HepG2 (cell line): ENCODE results near the gene ANKRD39. TPM values are rescaled to one million over a fixed set of nuclear protein-coding genes. Genes with fewer than 3 reads are reported as not detected.

Experiments
- ATAC-seq: fragments of 200-7000 bp; cut with Tn5 transposase; 3 replicates; pipeline ENCODE4 v1.9.1; 2020; ENCODE audit warnings: mild to moderate bottlenecking, moderate library complexity
- BruUV-seq: library from RNA; stranded (reverse); fragments of 400-500 nt; replicated peaks from 2 replicates; lab custom pipeline; 2021; lab: Mats Ljungman, UMichigan
- CTCF ChIA-PET: fragments of 300-600 bp; formaldehyde crosslinking; extraction: SDS; loops from one replicate; lab custom pipeline; 2021; ENCODE audit warnings: low total read pairs, inconsistent platforms, low intra/inter-chr PET ratio; lab: Yijun Ruan, JAX
- POLR2A ChIA-PET: fragments of 350-600 bp; sonication (Branson Sonifier 250); formaldehyde crosslinking; loops from one replicate; lab custom pipeline; 2020; ENCODE audit warnings: antibody characterized with exemption, inconsistent platforms; lab: Yijun Ruan, JAX
- DNase-seq: peaks from one replicate; pipeline ENCODE4 v3.0.0-alpha.2; 2015; ENCODE audit warnings: low spot score
- FAIRE-seq: peaks from 3 replicates; lab custom pipeline; 2011; peaks lifted over from hg19 to GRCh38; lab: Jason Lieb, UNC
- H2AFZ ChIP-seq: one replicate; pipeline ENCODE4 v1.6.1; 2011; ENCODE audit warnings: low read length, inconsistent platforms
- H3K27ac ChIP-seq: fragments of 300-600 bp; 3 replicates; pipeline ENCODE4 v1.8.0; 2011; ENCODE audit warnings: mixed run types, mild to moderate bottlenecking, mixed read lengths, low read length, inconsistent platforms; ENCODE audit not compliant: insufficient read depth; ENCODE audit errors: extremely low read length
- H3K27me3 ChIP-seq, 2 experiments: fragments of 200-600 bp in 1 of 2; 2 replicates in 1 of 2; 3 replicates in 1 of 2; pipeline versions ENCODE4 v1.6.0 to v1.8.0; 2011; ENCODE audit warnings: low read length in 2 of 2, mild to moderate bottlenecking in 2 of 2, moderate library complexity in 2 of 2, inconsistent platforms in 1 of 2; ENCODE audit not compliant: insufficient read depth in 2 of 2, control insufficient read depth in 1 of 2
- H3K36me3 ChIP-seq, 2 experiments: fragments of 200-600 bp in 1 of 2; replicated peaks in 1 of 2; 2 replicates in 1 of 2; 3 replicates in 1 of 2; pipeline versions ENCODE4 v1.5.1 to v1.8.0; 2011; ENCODE audit warnings: low read length in 2 of 2, inconsistent platforms in 1 of 2; ENCODE audit not compliant: insufficient read depth in 2 of 2, control insufficient read depth in 1 of 2
- H3K4me1 ChIP-seq: 2 replicates; pipeline ENCODE4 v1.5.1; 2012; ENCODE audit warnings: low read length, inconsistent platforms; ENCODE audit not compliant: insufficient read depth
- H3K4me2 ChIP-seq: 2 replicates; pipeline ENCODE4 v1.6.0; 2011; ENCODE audit warnings: low read depth, low read length, inconsistent platforms
- H3K4me3 ChIP-seq, 3 experiments: fragments of 200-600 bp in 1 of 3; sonication (generic), shearing (Covaris generic) in 1 of 3; replicated peaks in 1 of 3; 2 replicates each; pipeline ENCODE4 v1.5.1; 2011 to 2016; ENCODE audit warnings: low read length in 3 of 3, inconsistent platforms in 2 of 3, low read depth in 2 of 3, mild to moderate bottlenecking in 2 of 3, control low read depth in 1 of 3, mixed read lengths in 1 of 3; ENCODE audit not compliant: insufficient read depth in 1 of 3
- H3K79me2 ChIP-seq: one replicate; pipeline ENCODE4 v1.6.1; 2011; ENCODE audit warnings: low read length, inconsistent platforms; ENCODE audit not compliant: insufficient read depth
- H3K9ac ChIP-seq: 2 replicates; pipeline ENCODE4 v1.6.0; 2011; ENCODE audit warnings: mild to moderate bottlenecking, low read depth, low read length, inconsistent platforms; ENCODE audit not compliant: insufficient read depth
- H3K9me3 ChIP-seq: 2 replicates; pipeline ENCODE4 v1.5.1; 2012; ENCODE audit warnings: mild to moderate bottlenecking, low read length
- H4K20me1 ChIP-seq: 2 replicates; pipeline ENCODE4 v1.6.0; 2011; ENCODE audit warnings: inconsistent platforms, mild to moderate bottlenecking, low read length, moderate library complexity; ENCODE audit not compliant: insufficient read depth
- KMT2A ChIP-seq: sonication (generic); formaldehyde crosslinking; IDR thresholded peaks from 2 replicates; pipeline ENCODE4 v1.4.0; 2020; ENCODE audit warnings: missing genetic modification reagents
- MBNL3 ChIP-seq: fragments of 250-450 bp; sonication (Bioruptor Pico); conservative IDR thresholded peaks from 2 replicates; pipeline ENCODE4 v1.8.0; 2022; ENCODE audit warnings: mild to moderate bottlenecking, inconsistent platforms
- NAIF1 ChIP-seq: sonication (generic); formaldehyde crosslinking; IDR thresholded peaks from 2 replicates; pipeline ENCODE4 v1.5.0; 2020; ENCODE audit warnings: mild to moderate bottlenecking, missing genetic modification reagents, borderline replicate concordance
- RARG ChIP-seq: sonication (generic); formaldehyde crosslinking; IDR thresholded peaks from 2 replicates; pipeline ENCODE4 v1.4.0; 2020; ENCODE audit warnings: low read depth, mild to moderate bottlenecking, missing genetic modification reagents
- SMAD9 ChIP-seq: sonication (generic); formaldehyde crosslinking; IDR thresholded peaks from 2 replicates; pipeline ENCODE4 v1.5.1; 2020; ENCODE audit warnings: mild to moderate bottlenecking, missing genetic modification reagents
- STAG1 ChIP-seq: sonication (generic); formaldehyde crosslinking; IDR thresholded peaks from 2 replicates; pipeline ENCODE4 v1.4.0; 2020; ENCODE audit warnings: missing genetic modification reagents
- ZNF562 ChIP-seq: sonication (generic); formaldehyde crosslinking; IDR thresholded peaks from 2 replicates; pipeline ENCODE4 v1.8.0; 2022; ENCODE audit warnings: missing genetic modification reagents, borderline replicate concordance
- ZNF781 ChIP-seq: sonication (generic); formaldehyde crosslinking; IDR thresholded peaks from 2 replicates; pipeline ENCODE4 v1.5.1; 2020; ENCODE audit warnings: borderline replicate concordance, mild to moderate bottlenecking, missing genetic modification reagents; ENCODE audit errors: not compliant biosample characterization
- WGBS: methylation state at CpG from one replicate; pipeline ENCODE4 v1.1.6; 2017; ENCODE audit warnings: low lambda C conversion rate; 5-methylcytosine and 5-hydroxymethylcytosine counted together
- in situ Hi-C: cut with HindIII; loops from 2 replicates; pipeline ENCODE4 v1.10.0; 2017; ENCODE audit warnings: low pct_unique_long_range_greater_than_20kb; ENCODE audit not compliant: extremely low pct_ligation_motif_present
- intact Hi-C: fragments of 100-400 bp; cut with micrococcal nuclease; formaldehyde crosslinking; loops from one replicate; pipeline ENCODE4 v1.10.0; 2022; ENCODE audit not compliant: unreplicated experiment
- polyA plus RNA-seq, 8 experiments: library from polyadenylated mRNA; depleted of rRNA in 3 of 8; stranded (reverse) in 7 of 8; unstranded in 1 of 8; fragments of >200 nt; fragmentation: Illumina TruSeq in 4 of 8; extraction: Trizol in 4 of 8; gene quantifications; 2 replicates each; pipeline versions ENCODE4 v1.2.1 to v1.2.3, GENCODE V29; 2011 to 2016; ENCODE audit warnings: low read depth in 4 of 8, missing spikeins in 1 of 8, mixed read lengths in 1 of 8; ENCODE audit not compliant: insufficient read depth in 1 of 8
- total RNA-seq, 5 experiments: library from RNA; depleted of rRNA; stranded (reverse); fragments of >200 nt; fragmentation: Illumina TruSeq; extraction: Trizol; gene quantifications; 2 replicates each; pipeline ENCODE4 v1.2.3, GENCODE V29; 2016; ENCODE audit warnings: low read depth in 1 of 5
- TF ChIP-seq, protein P1 (sequence below): sonication (generic); formaldehyde crosslinking; IDR thresholded peaks from 2 replicates; pipeline ENCODE4 v1.5.1; 2020; ENCODE audit warnings: mild to moderate bottlenecking, missing genetic modification reagents, moderate library complexity
- TF ChIP-seq, protein P2 (sequence below): sonication (generic); formaldehyde crosslinking; IDR thresholded peaks from 2 replicates; pipeline ENCODE4 v1.4.0; 2020; ENCODE audit warnings: missing genetic modification reagents, mild to moderate bottlenecking, borderline replicate concordance
- TF ChIP-seq, protein P3 (sequence below): sonication (generic); formaldehyde crosslinking; IDR thresholded peaks from 2 replicates; pipeline ENCODE4 v1.4.0; 2020; ENCODE audit warnings: missing genetic modification reagents, borderline replicate concordance
- TF ChIP-seq, protein P4 (sequence below): sonication (generic); formaldehyde crosslinking; IDR thresholded peaks from 2 replicates; pipeline ENCODE4 v1.4.0; 2020; ENCODE audit warnings: mild to moderate bottlenecking, missing genetic modification reagents

ANKRD39 gene
- total and polyA plus RNA-seq, 2 of the 13 experiments (the other 11 are each of a cell fraction or from before 2014, with no cell fraction given), result 23.2 to 24.8 TPM

DNA sequence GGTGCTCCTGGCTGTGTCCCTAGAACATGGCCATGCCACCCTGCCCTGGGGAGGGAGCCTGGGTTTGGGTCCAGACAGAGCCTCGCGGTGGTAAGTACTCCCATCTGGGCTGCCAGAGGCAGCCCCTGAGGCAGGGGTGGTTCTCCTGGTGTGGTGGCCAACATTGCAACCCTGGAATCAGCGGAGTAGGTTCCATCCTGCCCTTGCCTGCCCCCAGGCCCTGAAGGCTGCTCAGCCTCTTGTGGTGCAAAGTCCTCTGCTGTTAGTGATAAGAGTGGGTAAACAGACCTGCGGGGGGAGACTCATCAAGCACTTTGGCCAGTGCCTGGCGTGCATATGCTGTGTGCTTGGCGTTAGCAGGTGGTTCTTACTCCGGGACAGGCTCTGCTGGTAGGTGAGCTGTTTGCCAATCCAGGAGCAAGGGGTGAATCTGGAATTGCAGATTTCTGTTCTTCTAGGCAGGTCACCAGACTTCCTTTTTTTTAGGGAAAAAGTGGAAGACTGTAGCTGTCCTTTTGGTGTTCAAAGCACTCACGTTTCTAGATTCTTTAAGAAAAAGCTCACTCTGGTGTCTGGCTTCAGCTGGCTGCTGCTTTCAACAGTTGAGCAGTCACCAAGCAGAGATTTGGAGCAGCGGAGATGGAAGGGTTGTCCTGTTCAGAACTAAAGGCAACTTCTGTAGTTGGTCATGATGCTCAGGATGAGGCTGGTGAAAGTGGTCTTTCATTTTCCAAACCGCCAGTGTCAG is 38.5 kb downstream of the ANKRD39 start:
- in situ Hi-C loops (no loop called here), intact Hi-C loops (loop anchor here (2.0 to 5.0 kb wide), 4 partner anchors 37 to 217 kb away; partner anchors contain the start of genes CNNM4 and KANSL3)
- WGBS, result 19% methylated on average over 8 of the region's 10 CpGs
- POLR2A ChIA-PET, result interaction anchor here (0.8 to 7.4 kb wide), 14 partner anchors 9 to 60 kb away, joined by 3 to 99 read pairs (median 6); partner anchors contain the start of genes ANKRD39, CNNM4 and SEMA4C
- H3K27ac ChIP-seq, result peak overlapping the region; percentile 83
- H3K9me3 ChIP-seq, result no peaks in the 10 kb centered on the region
- peaks cover 65% of the 10 kb centered on the region for H4K20me1 ChIP-seq
- peaks cover 82% of the 10 kb centered on the region for H3K79me2 ChIP-seq
- H2AFZ ChIP-seq, result no peak overlapping the region
- H3K4me1 ChIP-seq, result peaks cover 76% of the 10 kb centered on the region
- H3K36me3 ChIP-seq, result peaks cover 9 to 36% of the 10 kb centered on the region in 2 experiments
- BruUV-seq, result no TSS peak
- peak overlapping the region; percentile 67 to 91 (median 87) for H3K4me3 ChIP-seq
- CTCF ChIA-PET, result no interaction called here
- H3K4me2 ChIP-seq, result peak overlapping the region; percentile 100
- peak; percentile 99 for FAIRE-seq
- no peaks in the 10 kb centered on the region; a peak in 1 of 5 replicates for H3K27me3 ChIP-seq
- H3K9ac ChIP-seq, result peak overlapping the region; percentile 87
- ATAC-seq, result peak; percentile 78
- DNase-seq, result peak; percentile 98
- TF ChIP-seq ZNF562 (CRISPR knock-in tag), result no peak
- TF ChIP-seq NAIF1 (CRISPR knock-in tag), result peak; percentile 75; the same call in 1 of the 2 replicates
- TF ChIP-seq SMAD9 (CRISPR knock-in tag), result no peak
- TF ChIP-seq MBNL3 (CRISPR knock-in tag), result no peak
- TF ChIP-seq, protein P1, sequence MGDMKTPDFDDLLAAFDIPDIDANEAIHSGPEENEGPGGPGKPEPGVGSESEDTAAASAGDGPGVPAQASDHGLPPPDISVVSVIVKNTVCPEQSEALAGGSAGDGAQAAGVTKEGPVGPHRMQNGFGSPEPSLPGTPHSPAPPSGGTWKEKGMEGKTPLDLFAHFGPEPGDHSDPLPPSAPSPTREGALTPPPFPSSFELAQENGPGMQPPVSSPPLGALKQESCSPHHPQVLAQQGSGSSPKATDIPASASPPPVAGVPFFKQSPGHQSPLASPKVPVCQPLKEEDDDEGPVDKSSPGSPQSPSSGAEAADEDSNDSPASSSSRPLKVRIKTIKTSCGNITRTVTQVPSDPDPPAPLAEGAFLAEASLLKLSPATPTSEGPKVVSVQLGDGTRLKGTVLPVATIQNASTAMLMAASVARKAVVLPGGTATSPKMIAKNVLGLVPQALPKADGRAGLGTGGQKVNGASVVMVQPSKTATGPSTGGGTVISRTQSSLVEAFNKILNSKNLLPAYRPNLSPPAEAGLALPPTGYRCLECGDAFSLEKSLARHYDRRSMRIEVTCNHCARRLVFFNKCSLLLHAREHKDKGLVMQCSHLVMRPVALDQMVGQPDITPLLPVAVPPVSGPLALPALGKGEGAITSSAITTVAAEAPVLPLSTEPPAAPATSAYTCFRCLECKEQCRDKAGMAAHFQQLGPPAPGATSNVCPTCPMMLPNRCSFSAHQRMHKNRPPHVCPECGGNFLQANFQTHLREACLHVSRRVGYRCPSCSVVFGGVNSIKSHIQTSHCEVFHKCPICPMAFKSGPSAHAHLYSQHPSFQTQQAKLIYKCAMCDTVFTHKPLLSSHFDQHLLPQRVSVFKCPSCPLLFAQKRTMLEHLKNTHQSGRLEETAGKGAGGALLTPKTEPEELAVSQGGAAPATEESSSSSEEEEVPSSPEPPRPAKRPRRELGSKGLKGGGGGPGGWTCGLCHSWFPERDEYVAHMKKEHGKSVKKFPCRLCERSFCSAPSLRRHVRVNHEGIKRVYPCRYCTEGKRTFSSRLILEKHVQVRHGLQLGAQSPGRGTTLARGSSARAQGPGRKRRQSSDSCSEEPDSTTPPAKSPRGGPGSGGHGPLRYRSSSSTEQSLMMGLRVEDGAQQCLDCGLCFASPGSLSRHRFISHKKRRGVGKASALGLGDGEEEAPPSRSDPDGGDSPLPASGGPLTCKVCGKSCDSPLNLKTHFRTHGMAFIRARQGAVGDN (CRISPR knock-in tag), result peak; percentile 96
- TF ChIP-seq STAG1 (CRISPR knock-in tag), result peak; percentile 39
- TF ChIP-seq, protein P2, sequence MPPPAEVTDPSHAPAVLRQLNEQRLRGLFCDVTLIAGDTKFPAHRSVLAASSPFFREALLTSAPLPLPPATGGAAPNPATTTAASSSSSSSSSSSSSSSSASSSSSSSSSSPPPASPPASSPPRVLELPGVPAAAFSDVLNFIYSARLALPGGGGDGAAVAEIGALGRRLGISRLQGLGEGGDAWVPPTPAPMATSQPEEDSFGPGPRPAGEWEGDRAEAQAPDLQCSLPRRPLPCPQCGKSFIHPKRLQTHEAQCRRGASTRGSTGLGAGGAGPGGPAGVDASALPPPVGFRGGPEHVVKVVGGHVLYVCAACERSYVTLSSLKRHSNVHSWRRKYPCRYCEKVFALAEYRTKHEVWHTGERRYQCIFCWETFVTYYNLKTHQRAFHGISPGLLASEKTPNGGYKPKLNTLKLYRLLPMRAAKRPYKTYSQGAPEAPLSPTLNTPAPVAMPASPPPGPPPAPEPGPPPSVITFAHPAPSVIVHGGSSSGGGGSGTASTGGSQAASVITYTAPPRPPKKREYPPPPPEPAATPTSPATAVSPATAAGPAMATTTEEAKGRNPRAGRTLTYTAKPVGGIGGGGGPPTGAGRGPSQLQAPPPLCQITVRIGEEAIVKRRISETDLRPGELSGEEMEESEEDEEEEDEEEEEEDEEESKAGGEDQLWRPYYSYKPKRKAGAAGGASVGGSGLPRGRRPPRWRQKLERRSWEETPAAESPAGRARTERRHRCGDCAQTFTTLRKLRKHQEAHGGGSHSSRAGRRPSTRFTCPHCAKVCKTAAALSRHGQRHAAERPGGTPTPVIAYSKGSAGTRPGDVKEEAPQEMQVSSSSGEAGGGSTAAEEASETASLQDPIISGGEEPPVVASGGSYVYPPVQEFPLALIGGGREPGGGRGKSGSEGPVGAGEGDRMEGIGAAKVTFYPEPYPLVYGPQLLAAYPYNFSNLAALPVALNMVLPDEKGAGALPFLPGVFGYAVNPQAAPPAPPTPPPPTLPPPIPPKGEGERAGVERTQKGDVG (CRISPR knock-in tag), result peak; percentile 72
- TF ChIP-seq KMT2A, result peak; percentile 94
- peak; percentile 72 for TF ChIP-seq ZNF781 (CRISPR knock-in tag)
- TF ChIP-seq, protein P3, sequence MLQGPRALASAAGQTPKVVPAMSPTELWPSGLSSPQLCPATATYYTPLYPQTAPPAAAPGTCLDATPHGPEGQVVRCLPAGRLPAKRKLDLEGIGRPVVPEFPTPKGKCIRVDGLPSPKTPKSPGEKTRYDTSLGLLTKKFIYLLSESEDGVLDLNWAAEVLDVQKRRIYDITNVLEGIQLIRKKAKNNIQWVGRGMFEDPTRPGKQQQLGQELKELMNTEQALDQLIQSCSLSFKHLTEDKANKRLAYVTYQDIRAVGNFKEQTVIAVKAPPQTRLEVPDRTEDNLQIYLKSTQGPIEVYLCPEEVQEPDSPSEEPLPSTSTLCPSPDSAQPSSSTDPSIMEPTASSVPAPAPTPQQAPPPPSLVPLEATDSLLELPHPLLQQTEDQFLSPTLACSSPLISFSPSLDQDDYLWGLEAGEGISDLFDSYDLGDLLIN (CRISPR knock-in tag), result no peak
- TF ChIP-seq, protein P4, sequence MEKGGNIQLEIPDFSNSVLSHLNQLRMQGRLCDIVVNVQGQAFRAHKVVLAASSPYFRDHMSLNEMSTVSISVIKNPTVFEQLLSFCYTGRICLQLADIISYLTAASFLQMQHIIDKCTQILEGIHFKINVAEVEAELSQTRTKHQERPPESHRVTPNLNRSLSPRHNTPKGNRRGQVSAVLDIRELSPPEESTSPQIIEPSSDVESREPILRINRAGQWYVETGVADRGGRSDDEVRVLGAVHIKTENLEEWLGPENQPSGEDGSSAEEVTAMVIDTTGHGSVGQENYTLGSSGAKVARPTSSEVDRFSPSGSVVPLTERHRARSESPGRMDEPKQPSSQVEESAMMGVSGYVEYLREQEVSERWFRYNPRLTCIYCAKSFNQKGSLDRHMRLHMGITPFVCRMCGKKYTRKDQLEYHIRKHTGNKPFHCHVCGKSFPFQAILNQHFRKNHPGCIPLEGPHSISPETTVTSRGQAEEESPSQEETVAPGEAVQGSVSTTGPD (CRISPR knock-in tag), result peak; percentile 97
- no peak for TF ChIP-seq RARG
